Mammary epithelial cell (primary cell): ENCODE data around the gene SCN9A.

ENCODE experiments used
- CTCF ChIP-seq, 2 donors: IDR thresholded peaks in 1 of 2; conservative IDR thresholded peaks in 1 of 2; 2 replicates each; pipeline ENCODE4 v1.5.1; 2011 to 2012; ENCODE audit warnings: inconsistent platforms in 2 of 2, low read length in 2 of 2, mild to moderate bottlenecking in 2 of 2, control low read depth in 1 of 2, low read depth in 1 of 2; ENCODE audit not compliant: insufficient read depth in 1 of 2; ENCODE audit errors: extremely low read depth in 1 of 2
- EZH2 ChIP-seq: IDR thresholded peaks from 2 replicates; pipeline ENCODE4 v1.6.1; 2012; ENCODE audit warnings: low read length, inconsistent platforms, borderline replicate concordance

GRCh38 chr2:166297951-166298350, 77.8 kb downstream of the SCN9A start:
- no peak for TF ChIP-seq CTCF (conservative IDR thresholded peaks at IDR 0.05 in 1 of 2, IDR thresholded peaks at IDR 0.05 in 1 of 2; ENCODE audit: extremely low read depth in 1 of 2, insufficient read depth in 1 of 2, low read depth in 1 of 2, low read length in 2 of 2)
- no peak for TF ChIP-seq EZH2
